GM21526 (cell line): ENCODE results near the gene DTL.

Experiments
- ATAC-seq: cut with Tn5 transposase; IDR thresholded peaks from one replicate; pipeline ENCODE4 v1.9.1; 2021; ENCODE audit warnings: moderate library complexity; ENCODE audit not compliant: unreplicated experiment, low FRiP score

The DTL gene

DNA sequence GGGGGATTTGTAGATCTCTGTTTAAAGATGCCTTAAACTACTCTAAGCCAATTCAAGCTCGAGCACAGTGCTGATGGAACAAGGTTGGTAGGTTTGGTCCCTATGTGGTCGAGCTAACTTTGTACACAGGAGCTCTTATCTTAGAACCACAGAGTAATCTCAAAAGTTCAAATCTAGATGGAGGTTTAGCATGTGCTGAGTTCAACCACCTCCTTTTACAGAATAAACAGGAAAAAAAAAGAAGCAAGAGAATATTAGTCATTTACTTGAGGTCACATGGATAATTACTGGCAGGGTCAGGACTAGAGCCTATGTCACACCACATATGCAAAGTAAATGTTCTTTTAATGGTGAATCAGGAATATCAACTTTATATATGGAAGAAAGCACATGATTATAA lies 86.2 kb downstream of the DTL start:
- no peak for ATAC-seq

DNA sequence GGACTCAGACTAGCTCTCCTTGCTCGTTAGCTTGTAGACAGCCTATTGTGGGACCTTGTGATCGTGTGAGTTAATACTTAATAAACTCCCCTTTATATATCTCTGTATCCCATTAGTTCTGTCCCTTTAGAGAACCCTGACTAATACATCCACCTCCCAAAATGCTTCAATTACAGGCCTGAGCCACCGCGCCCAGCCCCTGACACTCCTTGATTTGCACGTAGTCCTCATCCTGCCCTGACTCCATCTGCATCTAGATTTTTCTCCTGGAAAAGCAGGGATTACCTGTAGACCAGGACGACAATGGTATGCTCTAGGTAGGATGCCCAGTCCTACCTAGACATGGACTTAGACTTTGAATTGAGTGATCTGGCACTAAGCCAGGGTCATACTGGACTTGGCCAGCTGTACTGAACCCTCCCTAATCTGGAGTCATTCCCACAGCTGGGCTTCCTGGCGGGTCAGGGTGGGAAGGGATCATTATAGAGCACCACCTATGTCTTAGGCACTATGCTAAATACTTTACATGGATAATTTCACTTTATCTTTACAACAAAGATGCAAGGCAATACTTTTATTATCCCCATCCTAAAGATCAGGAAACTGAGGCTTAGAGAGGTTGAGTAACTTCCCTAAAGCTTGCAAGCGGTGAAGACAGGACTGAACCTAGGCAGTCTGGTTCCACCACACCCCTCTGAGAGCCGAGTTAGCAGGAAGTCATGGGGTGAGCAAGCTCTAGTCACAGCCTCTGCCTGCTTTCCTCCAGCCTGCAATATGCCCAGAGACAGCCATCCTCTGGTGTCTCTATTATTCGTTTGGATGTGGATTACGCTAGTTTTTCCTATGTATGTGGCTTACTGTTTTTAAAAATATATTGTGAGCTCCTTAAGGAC lies 89.4 kb downstream of the DTL start:
- no peak for ATAC-seq

DNA sequence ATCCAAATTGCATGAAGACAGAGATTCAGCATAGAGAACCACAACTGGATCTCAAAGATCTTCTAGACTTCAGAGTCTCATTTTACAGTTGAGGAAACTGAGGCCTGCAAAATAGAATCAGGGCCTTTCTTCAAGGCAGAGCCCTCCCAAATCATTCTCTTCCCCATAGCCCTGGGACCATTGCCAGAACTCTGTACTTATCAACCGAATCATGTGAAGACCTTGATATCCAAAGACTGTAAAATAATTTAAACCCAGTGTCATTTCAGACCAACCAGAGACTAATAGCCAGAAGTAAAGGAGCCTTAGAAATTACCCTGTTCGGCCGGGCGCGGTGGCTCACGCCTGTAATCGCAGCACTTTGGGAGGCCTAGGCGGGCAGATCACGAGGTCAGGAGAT lies 90.1 kb downstream of the DTL start:
- ATAC-seq: no peak

DNA sequence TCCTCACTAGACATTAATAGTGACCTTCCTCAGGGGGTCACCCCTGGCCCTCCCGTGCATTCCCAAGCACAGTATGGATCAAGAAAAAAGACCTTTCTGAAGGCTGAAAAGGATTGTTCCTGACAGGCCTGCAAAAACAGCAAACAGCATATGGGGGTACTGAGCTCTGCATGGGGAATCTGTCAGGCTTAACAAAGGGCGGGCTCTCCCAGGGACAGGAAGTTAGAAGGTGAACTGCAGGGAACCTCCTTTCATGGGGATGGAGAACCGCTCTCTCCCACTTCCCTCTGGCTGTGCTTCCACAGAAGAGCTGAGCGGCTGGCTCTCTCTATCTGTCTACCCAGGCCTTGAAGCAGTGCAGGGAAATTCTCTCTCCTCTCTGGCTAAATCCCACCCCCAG lies 91.7 kb downstream of the DTL start:
- ATAC-seq: no peak

DNA sequence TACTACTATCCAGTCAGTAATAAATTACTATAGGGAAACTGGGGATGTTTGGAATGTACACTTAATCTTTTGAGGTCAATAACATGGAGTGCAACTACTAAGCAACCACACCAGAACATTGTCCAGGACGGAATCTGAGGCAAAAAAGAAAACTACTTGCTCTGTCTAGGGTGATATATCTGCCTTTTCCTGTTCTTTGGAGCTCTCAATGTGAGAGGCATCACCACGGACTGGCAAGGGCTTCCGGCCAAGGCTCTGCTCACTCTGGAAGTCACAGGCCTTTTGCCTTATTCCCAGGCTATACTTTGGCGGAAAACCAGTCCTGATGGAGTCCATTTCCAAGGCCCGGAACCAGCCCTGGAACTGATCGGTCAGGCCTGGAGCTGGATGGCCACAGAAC lies 94.2 kb downstream of the DTL start:
- ATAC-seq: no peak

DNA sequence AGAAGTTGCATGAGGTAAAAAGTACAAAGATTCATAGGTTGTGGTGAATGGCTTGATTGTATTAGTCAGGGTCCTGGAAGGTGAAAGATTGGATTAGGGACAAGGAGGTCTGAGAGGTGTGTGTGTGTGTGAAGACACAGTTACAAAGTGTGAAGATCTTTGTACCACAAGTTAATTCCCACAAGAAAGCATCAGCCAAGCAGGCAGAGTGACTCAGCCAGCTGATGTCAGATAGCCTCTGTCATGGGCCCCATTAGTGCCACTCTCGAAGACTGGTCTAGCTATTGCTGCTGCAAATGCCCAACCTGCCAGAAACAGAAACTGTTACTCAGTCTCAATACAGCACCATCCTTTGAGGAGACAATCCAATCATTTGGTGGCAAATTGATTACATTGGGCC lies 96.5 kb downstream of the DTL start:
- no peak for ATAC-seq

DNA sequence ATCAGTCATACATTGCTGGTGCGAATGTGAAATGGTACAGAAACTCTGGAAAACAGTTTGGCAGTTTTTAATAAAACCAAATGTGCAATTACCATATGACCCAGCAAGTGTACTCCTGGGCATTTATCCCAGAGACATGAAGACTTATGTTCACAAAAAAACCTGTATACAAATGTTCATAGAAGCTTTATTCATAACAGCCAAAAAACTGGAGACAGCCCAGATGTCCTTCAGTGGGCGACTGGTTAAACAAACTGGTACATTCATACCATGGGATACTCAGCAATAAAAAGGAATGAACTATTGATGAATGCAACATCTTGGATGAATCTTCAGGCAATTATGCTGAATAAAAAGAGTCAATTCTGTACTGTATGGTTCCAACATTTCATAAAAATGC lies 97.8 kb downstream of the DTL start:
- no peak for ATAC-seq

DNA sequence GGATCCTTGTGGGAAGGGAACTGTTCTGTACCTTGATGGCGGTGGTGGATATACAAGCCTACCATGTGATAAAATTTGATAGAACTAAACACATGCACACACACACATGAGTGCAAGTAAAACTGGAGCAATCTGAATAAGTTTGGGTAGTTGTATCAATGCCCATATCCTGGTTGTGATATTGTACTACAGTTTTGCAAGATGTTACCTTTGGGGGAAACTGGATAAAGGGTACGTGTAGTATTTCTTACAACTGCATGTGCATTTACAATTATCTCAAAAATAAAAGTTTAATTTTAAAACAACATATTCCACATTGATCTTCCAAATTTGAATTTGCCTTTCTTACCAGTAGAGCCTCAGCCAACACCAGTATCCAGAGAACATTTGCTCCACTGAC lies 99.6 kb downstream of the DTL start:
- ATAC-seq: no peak

DNA sequence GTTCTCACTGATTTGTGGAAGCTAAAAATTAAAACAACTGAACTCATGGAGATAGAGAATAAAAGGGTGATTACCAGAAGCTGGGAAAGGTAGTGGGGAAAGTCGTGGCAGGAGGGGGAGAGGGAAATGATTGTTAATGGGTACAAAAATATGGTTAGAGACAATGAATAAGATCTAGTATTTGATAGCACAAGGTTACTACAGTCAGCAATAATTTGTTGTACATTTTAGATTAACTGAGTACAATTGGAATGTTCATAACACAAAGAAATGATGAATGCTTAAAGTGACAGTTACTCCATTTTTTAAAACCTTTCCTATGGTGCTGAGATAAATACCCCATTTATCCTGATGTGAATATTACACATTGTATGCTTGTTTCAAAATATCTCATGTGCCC lies 102.3 kb downstream of the DTL start:
- ATAC-seq: no peak

DNA sequence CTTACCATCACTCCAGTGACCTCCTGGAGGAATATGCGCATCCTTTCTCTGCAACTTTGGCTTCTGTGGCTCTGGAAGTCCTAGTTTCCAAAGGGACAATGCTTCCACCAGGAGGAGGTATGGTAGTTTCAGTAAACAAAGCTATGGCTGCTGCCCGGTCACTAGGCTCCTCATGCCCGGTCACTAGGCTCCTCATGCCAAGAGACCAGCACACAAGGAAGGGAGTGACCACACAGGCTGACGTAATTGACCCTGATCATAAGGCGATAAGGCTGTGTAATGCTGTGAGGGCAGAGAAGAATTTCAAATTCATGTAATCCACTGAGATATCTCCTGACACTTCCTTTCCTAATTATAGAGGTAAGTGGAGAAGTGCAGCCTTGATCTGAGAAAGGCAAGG lies 102.9 kb downstream of the DTL start:
- ATAC-seq: no peak

DNA sequence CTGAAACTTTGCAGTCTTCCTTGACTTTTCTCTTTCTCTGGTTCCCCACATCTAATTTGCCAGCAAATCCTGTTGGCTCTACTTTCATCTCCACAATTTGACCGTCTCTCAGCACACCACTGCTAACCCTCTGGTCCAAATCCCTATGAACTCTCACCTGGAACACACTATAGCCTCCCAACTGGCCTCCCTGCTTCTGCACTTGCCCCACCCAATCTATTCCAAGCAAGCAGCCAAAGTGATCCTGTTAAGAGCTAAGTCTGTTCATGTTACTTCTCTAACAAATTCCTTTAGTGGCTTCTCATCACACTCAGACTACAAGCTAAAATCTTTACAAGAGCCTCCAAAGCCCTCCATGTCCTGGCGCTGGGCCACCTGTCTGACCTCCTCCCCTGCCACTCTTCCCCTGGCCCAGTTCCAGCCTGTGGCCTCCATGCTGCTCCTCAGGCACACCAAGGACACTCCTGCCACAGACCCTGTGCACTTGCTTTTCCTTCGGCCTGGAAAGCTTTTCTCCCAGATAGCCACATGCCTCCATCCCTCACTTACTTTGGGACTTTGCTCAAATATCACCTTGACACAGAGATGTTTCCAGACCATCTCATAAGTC lies 104.1 kb downstream of the DTL start:
- no peak for ATAC-seq

DNA sequence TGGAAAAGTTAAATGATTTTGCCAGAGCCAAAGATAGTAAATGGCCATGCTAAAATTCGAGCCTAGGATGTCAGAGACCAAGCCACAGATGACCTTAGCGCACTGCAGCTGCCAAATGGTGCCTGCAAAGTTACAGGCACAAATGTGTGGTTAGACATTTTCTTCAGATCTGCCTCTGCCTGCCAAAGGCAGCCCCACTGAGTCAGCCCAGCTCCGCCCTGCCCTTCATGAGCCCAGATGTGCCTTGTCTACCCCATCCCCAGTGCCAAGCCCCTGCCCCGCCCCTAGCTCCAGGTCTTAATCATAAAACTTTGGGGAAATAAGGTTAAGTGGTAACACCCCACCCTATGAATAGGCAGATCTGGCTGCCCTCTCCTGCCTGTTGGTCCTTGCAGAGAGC lies 105.9 kb downstream of the DTL start:
- no peak for ATAC-seq

DNA sequence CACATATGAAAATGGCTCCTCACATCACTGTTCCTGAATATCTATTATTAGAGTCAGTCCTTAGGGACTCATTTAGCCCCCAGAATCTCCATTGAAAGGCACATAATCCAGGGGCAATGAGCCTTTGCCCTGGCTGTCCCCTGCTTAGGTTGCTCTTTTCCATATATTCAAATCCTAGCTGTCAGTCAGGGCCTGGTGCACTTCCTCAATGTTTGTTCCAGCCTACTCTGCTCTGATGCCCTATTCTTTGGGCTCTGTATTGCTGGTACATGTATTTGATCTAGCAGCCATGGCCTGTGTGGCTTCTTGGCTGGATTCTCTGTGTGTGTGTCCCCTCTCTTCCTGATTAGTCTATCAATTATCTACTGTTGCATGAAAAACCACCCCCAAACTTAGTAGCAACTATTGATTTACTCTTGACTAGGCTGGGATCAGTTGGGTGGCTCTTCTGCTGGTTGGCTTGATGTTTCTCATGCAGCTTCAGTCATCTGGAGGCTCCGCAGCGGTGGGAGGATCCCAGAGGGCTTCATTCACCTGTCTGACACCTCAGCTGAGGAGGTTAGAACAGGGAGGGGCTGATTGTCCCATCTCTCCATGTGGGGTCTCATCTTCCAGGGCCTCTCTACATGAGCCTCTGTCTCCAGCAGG lies 107.5 kb downstream of the DTL start:
- no peak for ATAC-seq

DNA sequence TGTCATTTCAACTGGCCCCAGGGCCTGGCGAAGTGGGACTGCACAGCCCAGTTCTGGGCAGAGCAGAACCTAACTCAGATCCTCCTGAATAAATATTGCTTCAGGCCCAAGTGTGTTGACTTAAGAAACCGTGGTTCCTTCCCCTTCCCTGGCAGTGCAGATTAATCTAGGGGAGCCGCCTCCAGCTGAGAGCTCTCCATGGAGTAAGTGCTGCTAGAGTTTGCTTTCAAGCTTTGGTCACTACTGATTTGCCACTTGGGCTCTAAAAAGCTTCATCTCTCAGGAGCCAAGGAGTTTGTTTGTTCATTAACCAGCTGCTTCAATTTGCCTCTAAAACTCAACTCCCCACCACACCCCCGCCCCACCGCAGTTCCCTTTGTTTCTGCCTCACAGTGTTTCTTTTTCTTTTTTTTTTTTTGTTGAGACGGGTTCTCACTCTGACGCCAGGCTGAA lies 112.1 kb downstream of the DTL start:
- ATAC-seq: no peak

DNA sequence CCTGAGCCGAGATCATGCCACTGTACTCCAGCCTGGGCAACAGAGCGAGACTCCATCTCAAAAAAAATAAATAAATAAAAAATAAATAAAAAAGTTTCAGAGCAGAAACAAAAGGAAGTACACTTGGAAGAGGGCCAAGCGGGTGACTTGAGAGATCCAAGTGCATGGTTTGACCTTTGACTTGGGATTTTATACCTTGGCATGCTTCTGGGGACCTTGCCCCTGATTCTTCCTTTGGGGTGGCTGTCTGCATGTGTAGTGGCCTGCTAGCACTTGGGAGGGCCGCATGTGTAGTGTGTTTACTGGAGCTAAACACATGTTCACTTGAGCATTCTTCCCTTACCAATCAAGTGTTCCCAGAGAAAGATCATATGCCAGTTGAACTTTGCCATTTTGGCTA lies 114.0 kb downstream of the DTL start:
- ATAC-seq: no peak

DNA sequence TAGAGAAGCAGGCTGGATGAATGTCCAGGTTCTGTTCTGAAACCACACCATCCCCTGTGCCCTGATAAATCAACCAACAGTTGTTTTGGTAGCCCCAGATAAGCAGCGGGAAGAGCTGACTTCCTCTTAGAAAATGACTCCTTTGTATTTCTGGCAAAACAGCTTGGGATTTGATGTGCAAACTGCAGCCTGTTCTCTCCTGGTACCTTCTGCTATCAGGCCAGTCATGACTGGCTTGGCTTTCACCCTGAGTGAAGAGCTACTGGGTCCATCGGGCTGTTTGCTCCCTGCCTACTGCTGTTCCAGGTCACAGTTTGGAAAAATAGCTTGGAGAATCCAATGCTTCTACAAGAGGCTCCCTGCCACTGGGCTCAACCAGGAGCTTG lies 116.8 kb downstream of the DTL start:
- no peak for ATAC-seq

DNA sequence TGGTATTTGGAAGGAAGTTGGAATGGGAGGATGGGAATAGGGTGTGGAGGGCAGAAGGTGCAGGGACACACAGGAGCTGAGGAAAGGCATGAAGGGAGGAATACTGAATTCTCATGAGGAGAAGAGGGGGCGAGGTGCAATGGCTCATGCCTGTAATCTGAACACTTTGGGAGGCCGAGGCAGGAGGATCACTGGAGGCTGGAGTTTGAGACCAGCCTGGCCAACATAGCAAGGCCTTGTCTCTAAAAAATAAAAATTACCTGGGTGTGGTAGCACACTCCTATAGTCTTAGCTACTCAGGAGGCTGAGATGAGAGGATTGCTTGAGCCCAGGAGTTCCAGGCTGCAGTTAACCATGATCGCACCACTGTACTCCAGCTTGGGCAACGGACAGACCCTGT lies 117.3 kb downstream of the DTL start:
- no peak for ATAC-seq

DNA sequence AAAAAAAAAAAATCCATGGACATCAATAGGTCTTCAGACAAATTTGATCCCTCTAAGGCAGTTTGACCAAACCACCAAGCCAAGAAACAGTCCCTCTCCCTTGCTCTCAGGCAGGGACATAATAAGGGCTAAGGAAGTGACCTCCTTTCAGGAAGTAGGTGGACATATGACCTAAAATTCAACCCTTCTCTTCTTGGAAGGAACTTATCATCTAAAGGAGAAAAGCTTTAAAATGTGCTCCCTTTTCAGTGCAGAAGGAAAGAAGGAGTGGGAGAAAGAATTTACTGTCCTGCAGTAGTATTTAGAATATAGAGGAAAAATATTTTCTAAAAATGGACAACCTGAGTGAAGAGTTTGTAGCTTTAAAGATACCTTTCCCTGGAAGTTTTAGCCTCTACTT lies 118.1 kb downstream of the DTL start:
- no peak for ATAC-seq
